Activated CD8-positive, alpha-beta T cell treated with anti-CD3 and anti-CD28 coated beads for 36 hours (primary cell): ENCODE data around the gene SCFD2. TPM values are rescaled to one million over a fixed set of nuclear protein-coding genes. Genes with fewer than 3 reads are reported as not detected.
"Not testable (repeated sequence)": the region's sequence is repeated elsewhere in the genome, so short reads cannot be mapped to it uniquely, and the experiment has no call there.

Experiments
- ATAC-seq: fragments of 200-7000 bp; cut with Tn5 transposase; one replicate; pipeline ENCODE4 v1.10.0; 2021; ENCODE audit warnings: mild to moderate bottlenecking, moderate library complexity
- CTCF ChIA-PET: fragments of 350-600 bp; sonication (Branson Sonifier 250); formaldehyde crosslinking; loops from one replicate; lab custom pipeline; 2021; ENCODE audit warnings: antibody characterized with exemption; lab: Charles Lee
- POLR2A ChIA-PET: fragments of 350-600 bp; sonication (Branson Sonifier 250); formaldehyde crosslinking; loops from one replicate; lab custom pipeline; 2021; ENCODE audit warnings: antibody characterized with exemption; lab: Charles Lee
- DNase-seq: peaks from one replicate; pipeline ENCODE4 v3.0.0-alpha.2; 2020
- H3K27ac Mint-ChIP-seq: one replicate; pipeline ENCODE4 v1.8.0; 2021; ENCODE audit warnings: mild to moderate bottlenecking, mixed read lengths
- H3K27me3 Mint-ChIP-seq: one replicate; pipeline ENCODE4 v1.8.0; 2021; ENCODE audit warnings: mixed read lengths
- H3K36me3 Mint-ChIP-seq: one replicate; pipeline ENCODE4 v1.8.0; 2021; ENCODE audit warnings: low read depth, mixed read lengths
- H3K4me1 Mint-ChIP-seq: one replicate; pipeline ENCODE4 v1.8.0; 2021; ENCODE audit warnings: low read depth, mixed read lengths
- H3K4me3 Mint-ChIP-seq: one replicate; pipeline ENCODE4 v1.8.0; 2021; ENCODE audit warnings: mild to moderate bottlenecking, moderate library complexity, mixed read lengths
- H3K9me3 Mint-ChIP-seq: one replicate; pipeline ENCODE4 v1.8.0; 2021; ENCODE audit warnings: mixed read lengths
- intact Hi-C: fragments of 100-400 bp; cut with micrococcal nuclease; formaldehyde crosslinking; loops from one replicate; pipeline ENCODE4 v1.10.0; 2022
- total RNA-seq, 2 experiments: library from RNA; stranded (reverse); gene quantifications; one replicate each; pipeline ENCODE4 v1.2.3, GENCODE V29; 2021
- TF ChIP-seq, protein P1 (sequence below): fragments of 200-600 bp; IDR thresholded peaks from one replicate; pipeline ENCODE4 v1.8.0; 2022; ENCODE audit warnings: antibody characterized with exemption, mild to moderate bottlenecking

Gene SCFD2
- total RNA-seq, 2 experiments from 2014 or later, result 21.4 to 22.1 TPM

DNA sequence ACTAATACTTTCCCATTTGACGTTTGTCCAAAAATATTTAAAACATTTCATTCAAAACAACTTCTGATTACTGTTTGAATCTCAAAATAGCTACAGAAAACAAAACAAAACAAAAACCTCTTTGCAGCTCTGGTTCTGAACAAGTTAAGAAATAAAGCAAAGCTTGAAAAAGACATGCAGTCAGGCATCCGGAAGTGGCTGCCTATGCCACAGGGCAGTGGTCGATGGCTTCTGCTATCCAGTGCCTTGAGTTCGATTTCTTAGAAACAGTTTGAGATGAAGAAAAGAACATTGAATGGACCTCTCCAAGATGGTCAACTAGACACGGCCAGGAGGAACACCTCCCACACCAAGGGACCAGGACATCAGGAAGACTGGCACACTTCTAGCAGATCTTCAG, 125.3 kb downstream of the SCFD2 start:
- no peak for ATAC-seq
- Mint-ChIP-seq H3K4me3 (no peak overlapping the region), H3K27ac (no peak overlapping the region), H3K9me3 (peaks cover 16% of the 10 kb centered on the region), H3K4me1 (peaks cover 4% of the 10 kb centered on the region), H3K27me3 (no peaks in the 10 kb centered on the region), H3K36me3 (peaks cover 42% of the 10 kb centered on the region)
- intact Hi-C loops, result no loop called here
- TF ChIP-seq, protein P1, sequence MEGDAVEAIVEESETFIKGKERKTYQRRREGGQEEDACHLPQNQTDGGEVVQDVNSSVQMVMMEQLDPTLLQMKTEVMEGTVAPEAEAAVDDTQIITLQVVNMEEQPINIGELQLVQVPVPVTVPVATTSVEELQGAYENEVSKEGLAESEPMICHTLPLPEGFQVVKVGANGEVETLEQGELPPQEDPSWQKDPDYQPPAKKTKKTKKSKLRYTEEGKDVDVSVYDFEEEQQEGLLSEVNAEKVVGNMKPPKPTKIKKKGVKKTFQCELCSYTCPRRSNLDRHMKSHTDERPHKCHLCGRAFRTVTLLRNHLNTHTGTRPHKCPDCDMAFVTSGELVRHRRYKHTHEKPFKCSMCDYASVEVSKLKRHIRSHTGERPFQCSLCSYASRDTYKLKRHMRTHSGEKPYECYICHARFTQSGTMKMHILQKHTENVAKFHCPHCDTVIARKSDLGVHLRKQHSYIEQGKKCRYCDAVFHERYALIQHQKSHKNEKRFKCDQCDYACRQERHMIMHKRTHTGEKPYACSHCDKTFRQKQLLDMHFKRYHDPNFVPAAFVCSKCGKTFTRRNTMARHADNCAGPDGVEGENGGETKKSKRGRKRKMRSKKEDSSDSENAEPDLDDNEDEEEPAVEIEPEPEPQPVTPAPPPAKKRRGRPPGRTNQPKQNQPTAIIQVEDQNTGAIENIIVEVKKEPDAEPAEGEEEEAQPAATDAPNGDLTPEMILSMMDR, result no peak
- DNase-seq, result no peak
- POLR2A ChIA-PET, result no interaction called here
- CTCF ChIA-PET, result no interaction called here

DNA sequence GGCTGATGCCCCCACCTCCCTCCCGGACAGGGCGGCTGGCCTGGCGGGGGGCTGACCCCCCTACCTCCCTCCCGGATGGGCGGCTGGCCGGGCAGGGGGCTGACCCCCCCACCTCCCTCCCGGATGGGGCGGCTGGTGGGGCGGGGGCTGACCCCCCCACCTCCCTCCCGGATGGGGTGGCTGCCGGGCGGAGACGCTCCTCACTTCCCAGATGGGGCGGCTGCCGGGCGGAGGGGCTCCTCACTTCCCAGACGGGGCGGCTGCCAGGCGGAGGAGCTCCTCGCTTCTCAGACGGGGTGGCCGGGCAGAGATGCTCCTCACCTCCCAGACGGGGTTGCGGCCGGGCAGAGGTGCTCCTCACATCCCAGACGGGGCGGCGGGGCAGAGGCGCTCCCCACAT, 127.5 kb downstream of the SCFD2 start:
- intact Hi-C loops, H3K27me3 Mint-ChIP-seq, POLR2A ChIA-PET, H3K9me3 Mint-ChIP-seq, ATAC-seq, H3K27ac Mint-ChIP-seq, H3K4me3 Mint-ChIP-seq, CTCF ChIA-PET, H3K4me1 Mint-ChIP-seq, DNase-seq: not testable (repeated sequence)
- peaks cover 31% of the 10 kb centered on the region for H3K36me3 Mint-ChIP-seq

DNA sequence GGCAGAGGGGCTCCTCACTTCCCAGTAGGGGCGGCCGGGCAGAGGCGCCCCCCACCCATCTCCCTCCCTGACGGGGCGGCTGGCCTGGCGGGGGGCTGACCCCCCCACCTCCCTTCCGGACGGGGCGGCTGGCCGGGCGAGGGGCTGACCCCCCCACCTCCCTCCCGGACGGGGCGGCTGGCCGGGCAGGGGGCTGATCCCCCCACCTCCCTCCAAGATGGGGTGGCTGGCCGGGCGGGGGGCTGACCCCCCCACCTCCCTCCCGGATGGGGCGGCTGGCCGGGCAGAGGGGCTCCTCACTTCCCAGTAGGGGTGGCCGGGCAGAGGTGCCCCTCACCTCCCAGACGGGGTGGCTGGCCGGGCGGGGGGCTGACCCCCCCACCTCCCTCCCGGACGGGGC, 128.1 kb downstream of the SCFD2 start:
- ATAC-seq, H3K27ac Mint-ChIP-seq, H3K4me1 Mint-ChIP-seq: not testable (repeated sequence)

DNA sequence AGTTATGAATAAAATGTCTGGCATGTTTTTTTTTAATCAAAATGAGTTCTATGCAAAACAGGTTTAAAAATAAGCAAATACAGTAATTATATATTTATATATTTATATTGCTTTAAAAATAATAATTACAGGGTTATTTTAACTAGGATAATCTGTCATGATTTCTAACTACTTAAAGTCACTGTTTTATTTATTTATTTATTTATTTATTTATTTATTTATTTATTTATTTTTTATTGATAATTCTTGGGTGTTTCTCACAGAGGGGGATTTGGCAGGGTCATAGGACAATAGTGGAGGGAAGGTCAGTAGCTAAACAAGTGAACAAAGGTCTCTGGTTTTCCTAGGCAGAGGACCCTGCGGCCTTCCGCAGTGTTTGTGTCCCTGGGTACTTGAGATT, 129.2 kb downstream of the SCFD2 start:
- intact Hi-C loops, result not testable (repeated sequence)

More for the DNA sequence above, 128.1 kb downstream of the SCFD2 start:
- DNase-seq, H3K9me3 Mint-ChIP-seq, POLR2A ChIA-PET, CTCF ChIA-PET, intact Hi-C loops, H3K27me3 Mint-ChIP-seq, H3K4me3 Mint-ChIP-seq: not testable (repeated sequence)
- H3K36me3 Mint-ChIP-seq, result peaks cover 27% of the 10 kb centered on the region

DNA sequence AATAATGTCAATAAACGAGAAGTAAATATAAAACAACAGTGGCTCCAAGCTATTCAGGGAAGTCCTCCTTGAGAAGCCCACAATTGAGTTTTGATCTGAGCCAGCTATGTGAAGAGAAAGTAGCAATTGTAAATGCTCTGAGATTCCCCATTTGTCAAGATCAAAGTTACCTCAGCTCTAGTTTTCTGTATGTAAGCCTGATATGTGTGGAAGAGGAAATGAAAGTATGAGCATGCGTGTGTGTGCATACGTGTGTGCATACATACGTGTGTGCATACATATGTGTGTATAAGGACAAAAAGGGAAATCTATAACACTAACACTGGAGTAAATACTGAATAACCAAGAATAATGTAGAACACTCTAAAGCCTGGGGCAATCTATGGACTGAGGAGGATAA, 130.3 kb downstream of the SCFD2 start:
- Mint-ChIP-seq H3K27me3 (no peaks in the 10 kb centered on the region), H3K9me3 (no peaks in the 10 kb centered on the region), H3K4me1 (no peaks in the 10 kb centered on the region), H3K36me3 (peaks cover 22% of the 10 kb centered on the region), H3K4me3 (no peak overlapping the region), H3K27ac (no peak overlapping the region)
- POLR2A ChIA-PET, result no interaction called here
- CTCF ChIA-PET, result no interaction called here
- TF ChIP-seq, protein P1, result no peak
- DNase-seq, result no peak
- no peak for ATAC-seq
- intact Hi-C loops, result no loop called here

More for the DNA sequence above, 129.2 kb downstream of the SCFD2 start:
- H3K27ac Mint-ChIP-seq, H3K27me3 Mint-ChIP-seq, H3K4me3 Mint-ChIP-seq, DNase-seq, ATAC-seq, H3K9me3 Mint-ChIP-seq, POLR2A ChIA-PET, H3K4me1 Mint-ChIP-seq: not testable (repeated sequence)
- CTCF ChIA-PET, result interaction anchor here (0.7 kb wide), 1 partner anchor 382 kb away, joined by 3 read pairs; no protein-coding TSS in a partner anchor
- peaks cover 27% of the 10 kb centered on the region for H3K36me3 Mint-ChIP-seq

DNA sequence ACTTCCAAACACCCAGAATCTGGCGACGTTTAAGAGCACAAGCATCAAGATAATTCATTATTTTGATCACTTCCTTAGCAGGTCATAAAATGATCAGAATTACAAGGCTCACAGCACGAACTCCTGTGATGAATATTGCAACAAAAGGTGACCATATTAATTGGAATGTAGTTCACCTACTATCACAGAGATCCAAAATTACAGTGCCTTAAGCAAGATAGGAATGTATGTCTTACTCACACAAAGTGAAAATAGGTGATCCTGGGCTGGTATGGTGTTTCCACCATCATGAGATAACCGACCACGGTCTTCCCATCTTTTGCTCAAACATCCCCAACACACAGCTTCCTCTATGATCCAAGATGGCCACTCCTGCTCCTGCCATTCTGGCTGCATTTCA, 131.2 kb downstream of the SCFD2 start:
- H3K9me3 Mint-ChIP-seq, result no peaks in the 10 kb centered on the region
- CTCF ChIA-PET, result no interaction called here
- ATAC-seq (no peak), DNase-seq (no peak)
- POLR2A ChIA-PET, result no interaction called here
- intact Hi-C loops, result no loop called here
- no peaks in the 10 kb centered on the region for H3K4me1 Mint-ChIP-seq
- no peaks in the 10 kb centered on the region for H3K27me3 Mint-ChIP-seq
- H3K27ac Mint-ChIP-seq, result no peak overlapping the region
- no peak overlapping the region for H3K4me3 Mint-ChIP-seq
- TF ChIP-seq, protein P1, result no peak
- peaks cover 17% of the 10 kb centered on the region for H3K36me3 Mint-ChIP-seq
